Lower leg skin (tissue), 3 donors: ENCODE measurements around the gene INPP4B.

ENCODE experiments used
- POLR2A ChIP-seq, 2 donors: fragments of 450-650 bp; IDR thresholded peaks; one replicate each; pipeline ENCODE4 v1.6.1; 2016 to 2017; ENCODE audit warnings: antibody characterized with exemption in 2 of 2, mild to moderate bottlenecking in 1 of 2, moderate library complexity in 1 of 2
- TF ChIP-seq, protein P1 (sequence below), 3 donors: fragments of 450-650 bp; IDR thresholded peaks; one replicate each; pipeline ENCODE4 v1.5.1; 2016; ENCODE audit warnings: antibody characterized with exemption in 3 of 3, mild to moderate bottlenecking in 3 of 3, moderate library complexity in 2 of 3

DNA sequence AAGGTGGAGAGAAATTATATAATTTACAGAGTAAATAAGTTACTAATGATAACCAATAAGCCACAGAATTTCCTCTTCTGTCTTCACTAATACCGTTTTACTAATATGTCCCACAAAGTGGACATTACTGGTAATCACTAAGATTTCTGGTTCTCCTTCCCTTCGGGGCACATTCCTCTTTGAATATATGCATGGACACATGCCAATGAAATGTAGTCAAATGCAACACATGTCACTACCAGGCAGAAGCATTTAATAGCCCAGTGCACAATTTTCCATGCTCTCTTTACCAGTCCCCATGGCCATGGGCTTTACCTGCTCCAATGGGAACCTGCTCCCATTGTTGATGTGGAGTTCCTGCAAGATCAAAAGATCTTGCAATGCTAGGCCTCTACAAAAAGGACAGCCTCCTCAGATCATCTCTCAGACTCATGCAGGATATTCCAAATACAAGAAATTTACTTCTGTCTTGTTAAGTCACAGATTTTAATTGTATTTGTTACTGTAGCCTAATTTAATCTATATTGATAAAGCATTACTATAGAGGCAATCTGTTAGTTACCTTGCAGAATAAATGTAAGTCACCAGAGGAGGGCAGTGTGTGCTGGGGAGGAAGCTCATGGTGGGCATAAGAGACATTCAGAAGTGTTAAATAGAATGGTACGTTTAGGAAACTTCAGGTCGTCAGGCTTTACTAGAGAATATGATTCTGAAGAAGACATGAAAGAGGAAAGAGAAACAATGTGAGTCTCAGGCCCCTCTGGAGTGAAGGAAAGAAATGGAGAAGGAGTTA is 37.1 kb upstream of the INPP4B start:
- TF ChIP-seq, protein P1, sequence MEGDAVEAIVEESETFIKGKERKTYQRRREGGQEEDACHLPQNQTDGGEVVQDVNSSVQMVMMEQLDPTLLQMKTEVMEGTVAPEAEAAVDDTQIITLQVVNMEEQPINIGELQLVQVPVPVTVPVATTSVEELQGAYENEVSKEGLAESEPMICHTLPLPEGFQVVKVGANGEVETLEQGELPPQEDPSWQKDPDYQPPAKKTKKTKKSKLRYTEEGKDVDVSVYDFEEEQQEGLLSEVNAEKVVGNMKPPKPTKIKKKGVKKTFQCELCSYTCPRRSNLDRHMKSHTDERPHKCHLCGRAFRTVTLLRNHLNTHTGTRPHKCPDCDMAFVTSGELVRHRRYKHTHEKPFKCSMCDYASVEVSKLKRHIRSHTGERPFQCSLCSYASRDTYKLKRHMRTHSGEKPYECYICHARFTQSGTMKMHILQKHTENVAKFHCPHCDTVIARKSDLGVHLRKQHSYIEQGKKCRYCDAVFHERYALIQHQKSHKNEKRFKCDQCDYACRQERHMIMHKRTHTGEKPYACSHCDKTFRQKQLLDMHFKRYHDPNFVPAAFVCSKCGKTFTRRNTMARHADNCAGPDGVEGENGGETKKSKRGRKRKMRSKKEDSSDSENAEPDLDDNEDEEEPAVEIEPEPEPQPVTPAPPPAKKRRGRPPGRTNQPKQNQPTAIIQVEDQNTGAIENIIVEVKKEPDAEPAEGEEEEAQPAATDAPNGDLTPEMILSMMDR (IDR thresholded peaks at IDR 0.05) = no peak
- no peak for TF ChIP-seq POLR2A (IDR thresholded peaks at IDR 0.05)
